Peyer's patch (tissue), 4 donors: ENCODE results near the gene ARMCX5. TPM values are rescaled to one million over a fixed set of nuclear protein-coding genes. Genes with fewer than 3 reads are reported as not detected.
A peak's percentile ranks its signal among the peaks of the same experiment; 100 is the strongest.

Experiments used
- DNase-seq, 3 donors: peaks; one replicate each; pipeline ENCODE4 v3.0.0-alpha.2; 2017 to 2019
- H3K27ac ChIP-seq, 4 donors: fragments of 200-600 bp; sonication (generic); one replicate each; pipeline ENCODE4 v1.5.1; 2016 to 2019
- H3K27me3 ChIP-seq, 2 donors: fragments of 200-600 bp; sonication (generic); one replicate each; pipeline ENCODE4 v1.5.1; 2019
- H3K36me3 ChIP-seq, 3 donors: fragments of 200-600 bp; sonication (generic); one replicate each; pipeline ENCODE4 v1.5.1; 2016 to 2019
- H3K4me1 ChIP-seq, 4 donors: fragments of 200-600 bp; sonication (generic); one replicate each; pipeline ENCODE4 v1.5.1; 2016 to 2019
- H3K4me3 ChIP-seq, 4 donors: fragments of 200-600 bp; sonication (generic); 1 replicate in 3 of 4; 2 replicates in 1 of 4; pipeline ENCODE4 v1.5.1; 2016 to 2019; ENCODE audit warnings: mild to moderate bottlenecking in 1 of 4
- H3K9me3 ChIP-seq, 4 donors: fragments of 200-600 bp; sonication (generic); one replicate each; pipeline ENCODE4 v1.5.1; 2016 to 2019; ENCODE audit warnings: mild to moderate bottlenecking in 1 of 4
- CTCF ChIP-seq, 6 experiments: fragments of 450-650 bp in 4 of 6; fragments of 200-600 bp in 2 of 6; sonication (generic) in 1 of 6; IDR thresholded peaks; one replicate each; pipeline ENCODE4 v1.5.1; 2017 to 2019; ENCODE audit warnings: antibody characterized with exemption in 6 of 6, mild to moderate bottlenecking in 3 of 6, moderate library complexity in 1 of 6
- POLR2A ChIP-seq, 2 donors: fragments of 450-650 bp; IDR thresholded peaks; one replicate each; pipeline ENCODE4 v1.5.1; 2017; ENCODE audit warnings: antibody characterized with exemption in 2 of 2, mild to moderate bottlenecking in 2 of 2, moderate library complexity in 2 of 2
- total RNA-seq, 4 donors: library from RNA; depleted of rRNA; stranded (reverse); fragments of >200 nt; gene quantifications; one replicate each; pipeline ENCODE4 v1.1.0, GENCODE V29; 2016

Gene ARMCX5
- total RNA-seq, 4 donors from 2014 or later = 12.4 to 20.0 (median 14.7) TPM

GRCh38 chrX:102599951-102600579 lies 750 bp downstream of the ARMCX5 start:
- DNase-seq = no peak
- Histone ChIP-seq H3K27me3 (no peaks in the 10 kb centered on the region), H3K4me3 (peak overlapping the region; percentile 40 to 60 (median 52)), H3K9me3 (no peaks in the 10 kb centered on the region), H3K4me1 (no peaks in the 10 kb centered on the region), H3K36me3 (no peaks in the 10 kb centered on the region), H3K27ac (peak overlapping the region; percentile 69 to 81 (median 72))
- no peak for TF ChIP-seq CTCF (IDR thresholded peaks at IDR 0.05)
- no peak for TF ChIP-seq POLR2A (IDR thresholded peaks at IDR 0.05)

- H3K9me3 ChIP-seq = no peaks in the 10 kb centered on the region
- TF ChIP-seq CTCF (IDR thresholded peaks at IDR 0.05) = no peak
- no peak for TF ChIP-seq POLR2A (IDR thresholded peaks at IDR 0.05)
- H3K36me3 ChIP-seq = no peaks in the 10 kb centered on the region
- no peak overlapping the region for H3K4me3 ChIP-seq
- DNase-seq = no peak
- H3K27ac ChIP-seq = no peak overlapping the region
- H3K27me3 ChIP-seq = no peaks in the 10 kb centered on the region
- no peaks in the 10 kb centered on the region for H3K4me1 ChIP-seq
These were observed 5.0 kb downstream of the ARMCX5 start for GRCh38 chrX:102604327-102604726.

DNA sequence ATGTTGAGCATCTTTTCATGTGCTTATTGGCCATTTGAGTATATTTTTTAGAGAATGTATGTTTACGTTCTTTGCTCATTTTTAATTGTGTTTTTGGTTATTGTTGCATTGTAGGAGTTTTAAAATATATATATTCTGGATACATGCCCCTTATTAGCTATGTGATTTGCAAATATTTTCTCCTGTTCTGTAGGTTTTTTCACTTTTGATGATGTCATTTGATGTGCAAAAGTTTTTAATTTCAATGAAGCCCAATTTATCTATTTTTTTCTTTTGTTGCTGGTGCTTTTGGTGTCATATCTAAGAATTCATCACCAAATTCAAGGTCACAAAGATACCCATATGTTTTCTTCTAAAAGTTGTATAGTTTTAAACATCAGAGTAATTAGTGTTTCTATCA lies 6.8 kb downstream of the ARMCX5 start:
- DNase-seq = no peak
- Histone ChIP-seq H3K9me3 (no peaks in the 10 kb centered on the region), H3K4me1 (no peaks in the 10 kb centered on the region), H3K27ac (no peak overlapping the region), H3K27me3 (no peaks in the 10 kb centered on the region), H3K4me3 (no peak overlapping the region), H3K36me3 (no peaks in the 10 kb centered on the region)
- TF ChIP-seq POLR2A (IDR thresholded peaks at IDR 0.05) = no peak
- TF ChIP-seq CTCF (IDR thresholded peaks at IDR 0.05) = no peak

DNA sequence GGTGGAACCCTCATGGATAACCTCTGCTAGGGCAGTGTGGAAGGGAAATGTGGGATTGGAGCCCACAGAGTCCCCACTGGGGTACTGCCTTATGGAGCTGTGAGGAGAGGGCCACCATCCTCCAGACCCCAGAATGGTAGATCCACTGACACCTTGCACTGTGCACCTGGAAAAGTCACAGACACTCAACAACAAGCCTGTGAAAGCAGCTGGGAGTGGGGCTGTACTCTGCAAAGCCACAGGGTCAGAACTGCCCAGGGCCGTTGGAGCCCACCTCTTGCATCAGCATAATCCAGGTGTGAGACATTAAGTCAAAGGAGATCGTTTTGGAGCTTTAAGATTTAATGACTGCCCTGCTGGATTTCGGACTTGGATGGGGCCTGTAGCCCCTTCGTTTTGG lies 11.6 kb downstream of the ARMCX5 start:
- H3K27ac ChIP-seq = no peak overlapping the region
- no peaks in the 10 kb centered on the region for H3K4me1 ChIP-seq
- no peak for DNase-seq
- TF ChIP-seq POLR2A (IDR thresholded peaks at IDR 0.05) (no peak), CTCF (IDR thresholded peaks at IDR 0.05) (no peak)
- H3K27me3 ChIP-seq = no peaks in the 10 kb centered on the region
- no peaks in the 10 kb centered on the region for H3K9me3 ChIP-seq
- H3K36me3 ChIP-seq = no peaks in the 10 kb centered on the region
- H3K4me3 ChIP-seq = no peak overlapping the region

GRCh38 chrX:102624105-102624504 lies 24.8 kb downstream of the ARMCX5 start:
- H3K36me3 ChIP-seq = no peaks in the 10 kb centered on the region
- H3K4me1 ChIP-seq = no peaks in the 10 kb centered on the region
- H3K9me3 ChIP-seq = peaks cover 0 to 5% (median 1%) of the 10 kb centered on the region in 4 donors
- no peak for TF ChIP-seq CTCF (IDR thresholded peaks at IDR 0.05)
- TF ChIP-seq POLR2A (IDR thresholded peaks at IDR 0.05) = no peak
- H3K4me3 ChIP-seq = no peak overlapping the region
- no peaks in the 10 kb centered on the region for H3K27me3 ChIP-seq
- H3K27ac ChIP-seq = no peak overlapping the region
- DNase-seq = no peak

DNA sequence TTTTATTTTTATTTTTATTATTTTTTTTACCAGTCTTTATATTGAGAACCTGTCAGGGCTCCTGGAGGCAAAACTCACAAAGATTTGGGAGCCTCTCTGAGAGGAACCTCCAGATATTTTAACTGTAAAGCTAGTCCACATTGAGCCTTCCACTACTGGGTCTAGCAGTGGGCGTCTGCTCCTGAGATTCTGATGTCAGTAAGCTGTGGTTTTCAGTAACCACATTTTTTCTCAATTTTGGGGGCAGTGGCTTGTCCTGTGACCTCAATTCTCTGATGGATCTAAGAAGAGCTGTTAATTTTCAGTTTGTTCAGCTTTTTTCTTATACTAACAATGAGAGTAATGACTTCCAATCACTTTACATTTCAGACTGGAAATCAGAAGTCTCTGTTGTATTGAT lies 28.3 kb downstream of the ARMCX5 start:
- Histone ChIP-seq H3K9me3 (no peaks in the 10 kb centered on the region), H3K4me1 (no peaks in the 10 kb centered on the region), H3K4me3 (no peak overlapping the region), H3K27ac (no peak overlapping the region), H3K27me3 (no peaks in the 10 kb centered on the region), H3K36me3 (no peaks in the 10 kb centered on the region)
- no peak for TF ChIP-seq POLR2A (IDR thresholded peaks at IDR 0.05)
- TF ChIP-seq CTCF (IDR thresholded peaks at IDR 0.05) = no peak
- no peak for DNase-seq
